Hematopoietic multipotent progenitor cell treated with erythropoietin and hydrocortisone succinate and interleukin-3 and kit ligand, for 17 days (in vitro differentiated cells): ENCODE results near the gene NOTCH1.

Experiments used
- DNase-seq: peaks from one replicate; pipeline ENCODE4 v3.0.0-alpha.2; 2015; ENCODE audit warnings: low spot score

NOTCH1 gene

DNA sequence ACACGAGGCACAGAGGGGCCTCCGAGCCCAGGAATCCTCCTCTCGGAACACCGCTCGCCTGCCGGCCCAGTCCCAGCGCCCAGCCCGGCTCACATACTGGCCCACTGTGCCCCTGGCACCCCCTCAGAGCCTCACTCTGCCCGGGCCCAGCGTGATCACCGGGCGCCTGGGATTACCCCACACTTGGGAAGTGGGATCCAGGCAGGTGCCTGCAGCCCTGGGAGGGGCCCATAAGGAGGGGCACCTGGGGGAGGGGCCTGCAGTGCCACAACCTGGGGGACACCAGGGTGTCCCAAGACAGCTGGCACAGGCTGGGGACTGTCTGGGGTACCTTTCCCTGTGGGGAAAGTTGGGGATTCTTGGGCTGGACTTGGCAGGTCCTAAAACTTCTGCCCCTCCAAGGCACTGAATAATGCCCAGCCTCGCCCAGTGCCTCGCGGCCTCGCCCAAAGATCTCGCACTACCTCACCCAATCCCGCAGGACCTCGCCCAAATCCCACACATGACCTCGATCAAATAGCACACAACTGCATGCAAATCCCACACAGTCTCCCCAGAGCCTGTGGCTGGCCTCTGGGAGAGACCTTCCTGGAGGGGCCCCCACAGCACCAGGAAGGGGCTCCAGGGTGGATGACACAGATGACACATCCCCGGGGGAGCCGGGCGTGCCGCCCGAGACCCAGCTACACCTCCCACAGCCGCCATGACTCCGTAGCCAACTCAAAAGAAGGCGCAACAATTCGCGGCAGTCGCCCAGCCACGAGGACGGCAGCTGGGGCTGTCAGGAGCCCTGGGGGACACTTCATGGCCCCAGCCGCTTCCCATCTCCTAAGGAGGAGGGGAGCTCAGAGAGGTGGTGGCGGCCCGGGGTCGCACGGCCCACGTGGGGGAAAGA is 13.7 kb downstream of the NOTCH1 start:
- DNase-seq = no peak

DNA sequence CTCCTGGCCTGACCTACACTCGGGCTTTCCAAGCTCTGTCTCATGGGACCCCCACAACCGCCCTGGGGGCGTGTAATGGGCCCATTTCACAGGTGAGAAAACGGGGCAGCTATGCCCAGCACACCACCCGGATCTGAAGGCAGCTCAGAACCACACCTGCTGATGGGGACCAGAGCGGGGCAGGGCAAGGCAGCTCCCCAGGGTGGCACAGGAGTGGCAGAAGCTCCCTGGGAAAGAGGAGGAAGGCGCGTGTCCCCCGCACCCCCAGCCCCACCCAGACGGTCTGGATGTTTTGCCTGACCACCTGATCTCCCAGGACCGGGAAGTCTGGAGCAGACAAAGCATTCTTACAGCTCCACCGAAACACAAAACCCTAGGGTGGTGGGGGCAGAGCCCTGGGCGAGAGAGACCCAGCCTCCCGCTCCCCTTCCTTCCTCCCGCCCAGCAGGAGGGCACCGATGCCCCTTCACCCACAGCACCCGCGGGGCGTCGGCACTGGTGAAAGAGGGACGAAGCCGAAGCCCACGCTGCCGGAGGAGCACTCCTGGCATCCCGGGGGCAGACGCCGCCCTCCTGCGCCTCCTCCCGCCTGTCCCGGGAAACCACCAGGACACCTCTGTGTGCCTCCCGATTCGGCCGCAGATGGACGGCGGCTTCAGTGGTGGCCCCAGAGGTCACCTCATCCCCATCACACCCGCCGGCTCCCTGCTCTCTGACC is 14.5 kb downstream of the NOTCH1 start:
- no peak for DNase-seq

DNA sequence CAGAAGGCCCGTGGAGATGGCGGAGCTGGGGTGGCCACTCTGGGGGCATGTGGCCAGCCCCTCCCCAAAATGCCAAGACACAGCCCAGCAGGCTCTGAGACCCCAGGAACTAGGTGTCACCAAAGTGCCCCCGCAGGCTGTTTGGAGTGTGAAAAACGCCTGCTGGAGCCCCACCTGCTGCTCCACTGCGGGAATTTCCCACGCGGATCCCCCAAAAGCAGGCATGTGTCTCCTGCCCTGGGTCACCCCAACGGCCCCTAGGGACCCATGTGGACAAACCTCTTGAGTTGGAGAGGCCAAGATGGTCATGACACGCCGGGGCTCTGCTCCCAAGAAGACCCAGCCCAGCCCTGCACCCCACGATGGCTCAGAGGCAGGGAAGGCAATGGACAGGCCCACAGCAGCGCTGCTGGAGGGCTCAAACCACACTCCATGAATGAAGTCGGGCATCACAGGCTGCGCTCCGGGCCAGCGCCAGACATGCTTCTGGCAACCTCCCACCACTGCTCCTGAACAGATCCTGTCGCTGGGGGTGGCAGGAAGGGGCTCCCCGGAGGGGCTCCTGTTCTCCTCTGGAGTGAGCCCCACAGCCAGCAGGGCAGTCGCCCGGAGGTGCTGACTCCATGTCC is 15.3 kb downstream of the NOTCH1 start:
- DNase-seq = no peak

DNA sequence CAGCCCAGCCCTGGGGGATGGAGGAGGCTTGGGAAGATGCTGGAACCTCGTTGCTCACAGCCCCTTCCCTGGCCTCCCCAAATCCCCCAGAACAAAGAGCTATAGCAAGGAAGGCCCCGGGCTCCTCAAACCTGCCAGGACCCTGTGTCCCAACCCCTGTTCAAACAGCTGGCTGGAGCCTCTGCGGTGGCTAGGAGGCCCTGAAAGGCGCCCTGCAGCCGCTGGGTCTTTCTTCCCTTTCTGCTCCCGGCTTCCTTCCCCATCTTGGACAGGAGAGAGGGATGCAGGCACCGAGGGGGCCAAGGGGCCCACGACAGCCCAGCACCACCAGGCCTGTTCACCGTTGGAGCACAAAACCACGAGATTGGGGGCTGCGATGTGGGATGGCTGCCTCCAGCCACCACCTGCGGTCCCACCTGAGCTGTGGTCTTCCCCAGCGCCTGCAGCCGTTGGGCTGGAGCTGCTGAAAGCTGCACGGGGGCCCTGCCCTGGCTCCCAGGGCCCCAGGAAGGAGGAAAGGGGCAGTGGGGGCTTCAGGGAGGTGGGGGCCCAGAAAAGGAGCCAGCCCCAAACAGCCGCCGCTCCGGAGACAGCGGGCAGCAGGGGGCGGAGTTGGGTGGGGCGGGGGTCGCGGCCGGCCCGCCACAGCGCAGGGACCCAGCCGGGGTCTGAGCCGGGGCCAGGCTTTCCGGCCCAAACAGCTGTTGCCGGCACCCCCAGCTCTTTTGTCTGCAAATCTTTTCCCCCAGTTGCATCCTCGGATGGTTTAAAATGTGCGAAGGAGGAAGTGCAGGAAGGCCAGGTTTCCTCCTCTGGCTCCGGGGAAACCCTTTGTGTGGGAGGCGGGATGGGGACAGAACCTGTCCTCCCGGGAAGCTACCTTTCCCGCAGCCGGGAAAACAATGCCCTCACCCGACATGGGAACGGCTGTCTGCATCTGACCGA is 16.1 kb downstream of the NOTCH1 start:
- no peak for DNase-seq

DNA sequence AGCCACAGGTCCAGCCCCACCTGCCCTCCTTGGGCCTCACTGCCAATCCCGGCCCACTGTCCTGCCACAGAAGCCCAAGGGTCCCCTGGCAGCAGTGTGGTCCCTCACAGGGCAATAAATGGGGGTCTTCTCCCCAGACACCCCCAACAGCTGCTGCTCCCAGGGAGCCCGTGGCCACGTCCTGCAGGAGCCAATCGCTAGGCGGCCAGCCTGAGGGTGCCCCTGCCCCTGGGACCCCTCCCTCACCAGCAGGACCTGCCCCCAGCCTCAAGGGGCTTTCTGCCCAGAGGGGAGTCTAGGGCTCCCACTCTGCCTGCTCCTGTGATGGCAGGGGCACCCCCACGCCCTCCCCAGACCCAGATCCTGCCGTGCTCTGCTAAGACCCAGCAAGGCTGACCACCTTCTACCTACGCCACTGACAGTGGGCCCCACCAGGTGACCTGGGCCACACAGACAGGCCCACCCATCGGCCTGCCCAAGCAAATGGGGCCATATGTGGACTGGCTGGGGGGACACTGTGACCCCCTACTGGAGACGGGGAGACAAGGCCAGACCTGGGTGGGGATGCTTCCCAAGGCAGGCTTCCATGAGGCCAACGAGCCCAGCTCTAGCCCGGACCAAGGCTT is 17.0 kb downstream of the NOTCH1 start:
- no peak for DNase-seq

DNA sequence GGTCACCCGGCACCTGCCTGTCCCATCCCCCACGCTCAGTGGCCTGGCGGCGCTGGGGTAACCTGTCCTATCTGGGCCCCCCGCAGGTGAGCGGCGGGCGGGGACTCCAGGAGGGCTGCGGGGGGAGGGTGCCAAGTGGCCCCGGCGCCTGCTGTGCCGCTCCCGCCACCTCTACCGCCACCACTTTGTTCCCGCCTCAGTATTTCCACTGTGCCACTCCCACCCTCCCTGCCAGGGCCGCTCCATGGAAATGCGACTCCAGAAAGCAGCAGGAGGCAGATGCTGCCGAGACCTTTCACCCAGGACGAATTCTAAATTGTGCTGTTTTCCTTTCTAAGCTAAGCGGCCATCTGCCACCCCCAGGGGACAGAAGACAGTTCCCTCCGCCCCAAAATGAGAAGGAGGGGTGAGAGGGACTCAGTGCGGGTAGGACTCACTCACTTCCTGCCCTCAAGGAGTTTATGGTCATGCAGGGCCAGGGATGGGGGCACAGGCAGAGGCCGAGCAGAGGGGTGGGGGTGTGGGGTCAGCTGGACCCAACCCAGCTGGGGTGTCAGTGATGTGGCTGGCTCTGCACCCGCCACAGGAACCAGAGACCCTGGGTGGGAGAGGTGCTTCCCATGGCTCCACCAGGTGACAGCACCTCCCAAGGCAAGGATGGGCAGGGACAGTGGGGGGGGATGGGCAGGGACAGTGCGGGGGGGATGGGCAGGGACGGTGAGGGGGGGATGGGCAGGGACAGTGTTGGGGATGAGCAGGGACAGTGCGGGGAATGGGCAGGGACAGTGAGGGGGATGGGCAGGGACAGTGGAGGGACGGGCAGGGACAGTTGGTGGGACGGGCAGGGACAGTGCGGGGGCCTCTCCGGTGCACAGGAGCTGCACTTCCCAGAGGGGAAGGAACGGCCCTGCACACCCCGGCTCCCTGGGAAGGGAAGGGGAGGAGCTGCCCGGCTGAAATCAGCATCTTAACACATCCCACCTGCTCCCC is 17.8 kb downstream of the NOTCH1 start:
- DNase-seq = no peak

DNA sequence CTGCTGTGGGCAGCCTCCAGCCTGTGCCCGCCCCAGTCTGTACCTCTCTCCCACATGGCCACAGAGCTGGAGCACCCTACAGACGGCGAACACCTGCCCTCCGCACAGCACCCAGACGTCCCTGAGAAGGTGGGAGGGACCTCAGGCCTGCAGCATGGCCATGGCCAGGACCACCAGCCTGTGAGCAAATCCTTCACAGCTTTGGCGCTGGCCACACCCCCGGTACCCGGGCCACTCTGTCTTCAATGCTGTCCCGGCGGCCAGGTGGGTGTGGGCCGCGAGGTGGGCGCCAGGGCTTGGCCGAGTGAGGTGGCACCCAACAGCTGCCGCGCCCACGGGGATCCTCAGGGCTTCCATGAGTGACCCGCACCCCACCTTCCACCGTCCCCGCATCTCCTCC is 18.7 kb downstream of the NOTCH1 start:
- no peak for DNase-seq

DNA sequence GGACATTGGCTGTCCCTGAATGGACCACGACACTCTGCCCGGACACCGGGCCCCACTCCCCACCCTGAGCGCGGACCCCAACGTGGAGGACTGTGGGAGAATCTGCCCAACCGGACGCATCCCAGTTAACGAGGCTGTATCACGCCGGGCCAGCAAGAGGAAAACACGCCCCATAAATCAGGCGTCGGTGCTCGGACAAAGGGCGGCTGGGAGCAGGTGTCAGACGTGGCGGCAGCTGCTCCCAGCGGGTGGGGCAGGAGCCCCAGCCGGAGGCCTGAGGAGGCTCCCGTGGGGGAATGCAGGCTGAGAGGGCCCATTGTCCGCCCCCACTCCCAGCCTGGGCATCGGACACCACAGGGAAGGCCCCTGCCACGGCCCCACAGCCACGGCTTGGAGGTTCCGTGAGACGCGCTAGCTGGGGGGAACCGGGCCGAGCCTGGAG is 19.2 kb downstream of the NOTCH1 start:
- no peak for DNase-seq

DNA sequence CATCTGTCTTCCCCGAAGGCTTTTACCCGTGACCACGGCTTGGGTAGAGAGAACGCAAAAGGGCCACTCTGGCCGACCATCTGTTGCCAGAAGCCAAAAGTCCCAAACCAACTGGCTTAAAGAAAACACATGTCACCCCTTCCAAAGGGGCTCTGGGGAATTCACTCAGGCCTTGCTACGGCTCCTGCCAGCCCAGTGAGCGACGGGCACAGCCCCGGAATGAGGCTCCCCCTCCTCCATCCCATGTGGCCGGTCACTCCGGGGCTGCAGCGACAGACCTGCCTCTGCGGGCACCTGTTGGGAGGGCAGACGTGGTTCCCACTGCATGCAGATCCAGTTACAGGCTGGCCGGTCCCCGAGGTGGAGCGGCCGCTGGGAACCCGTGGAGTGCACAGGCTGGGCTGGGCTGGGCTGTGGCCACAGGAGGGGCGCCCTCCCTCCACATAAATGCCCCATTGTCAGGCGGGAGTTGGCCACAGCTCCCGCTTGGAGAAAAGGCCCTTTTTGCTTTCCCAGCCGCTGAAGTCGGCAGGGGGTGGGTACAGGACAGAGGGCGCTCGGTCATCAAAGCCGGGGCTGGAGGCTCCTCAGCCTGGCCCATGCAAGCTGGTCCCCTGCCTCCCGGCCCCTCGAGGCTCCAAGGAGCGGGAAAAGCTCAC is 19.9 kb downstream of the NOTCH1 start:
- no peak for DNase-seq

DNA sequence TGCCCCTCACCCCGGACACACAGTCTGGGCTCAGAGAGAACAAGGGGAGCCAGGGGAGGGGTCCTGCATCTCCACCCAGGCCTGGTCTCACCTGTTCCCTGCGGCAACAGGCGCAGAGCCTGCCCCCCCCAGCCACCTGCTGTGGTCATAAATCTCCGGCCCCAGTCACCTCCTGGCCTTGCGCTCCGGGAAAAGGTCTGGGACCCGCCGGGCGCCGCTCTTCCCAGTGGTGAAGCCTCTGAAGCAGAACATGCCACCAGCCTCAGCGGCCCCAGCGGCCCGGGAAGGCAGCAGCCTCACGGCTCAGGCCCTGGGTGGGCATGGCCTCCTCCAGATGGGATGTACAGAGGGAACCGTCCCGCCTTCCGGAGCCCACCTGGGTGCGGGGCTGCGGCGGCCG is 20.6 kb downstream of the NOTCH1 start:
- DNase-seq = no peak

DNA sequence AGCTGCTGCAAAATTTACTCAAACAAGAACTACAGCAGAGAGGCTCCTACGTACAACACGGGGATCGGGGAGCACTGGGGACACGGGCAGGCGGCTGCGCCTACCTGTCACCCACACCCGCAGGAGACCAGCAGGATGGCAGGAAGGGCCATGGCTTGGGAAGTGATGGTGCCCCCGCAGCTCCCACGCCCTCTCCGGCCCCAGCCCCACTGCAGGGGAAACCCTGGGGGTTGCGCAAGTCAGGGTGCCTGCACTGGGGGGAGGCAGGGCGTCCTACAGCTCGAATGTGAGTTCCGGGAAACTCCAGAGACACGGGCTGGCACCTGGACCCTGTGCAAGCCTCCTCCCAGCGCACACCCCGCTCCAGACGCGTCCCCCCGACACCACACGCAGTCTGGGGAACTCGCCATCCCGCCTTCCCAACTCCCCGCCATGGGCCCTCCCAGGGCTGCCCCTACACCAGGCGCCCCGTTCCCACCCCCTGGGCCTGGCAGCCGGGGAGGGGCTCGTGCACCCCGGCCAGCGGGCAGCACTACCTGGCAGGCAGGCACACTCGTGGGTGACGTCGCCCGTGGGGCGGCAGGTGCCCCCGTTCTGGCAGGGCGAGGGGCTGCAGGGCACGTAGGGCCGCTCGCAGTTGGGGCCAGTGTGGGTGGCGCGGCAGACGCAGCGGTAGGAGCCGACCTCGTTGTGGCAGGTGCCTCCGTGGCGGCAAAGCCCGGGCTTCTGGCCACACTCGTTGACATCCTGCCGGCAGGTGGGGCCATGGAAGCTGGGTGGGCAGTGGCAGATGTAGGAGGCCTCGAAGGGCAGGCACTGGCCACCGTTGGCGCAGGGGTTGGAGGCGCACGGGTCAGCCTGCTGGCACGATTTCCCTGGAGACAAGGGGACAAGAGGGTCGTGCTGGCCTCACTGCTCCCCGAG is 23.3 kb downstream of the NOTCH1 start:
- DNase-seq = no peak

DNA sequence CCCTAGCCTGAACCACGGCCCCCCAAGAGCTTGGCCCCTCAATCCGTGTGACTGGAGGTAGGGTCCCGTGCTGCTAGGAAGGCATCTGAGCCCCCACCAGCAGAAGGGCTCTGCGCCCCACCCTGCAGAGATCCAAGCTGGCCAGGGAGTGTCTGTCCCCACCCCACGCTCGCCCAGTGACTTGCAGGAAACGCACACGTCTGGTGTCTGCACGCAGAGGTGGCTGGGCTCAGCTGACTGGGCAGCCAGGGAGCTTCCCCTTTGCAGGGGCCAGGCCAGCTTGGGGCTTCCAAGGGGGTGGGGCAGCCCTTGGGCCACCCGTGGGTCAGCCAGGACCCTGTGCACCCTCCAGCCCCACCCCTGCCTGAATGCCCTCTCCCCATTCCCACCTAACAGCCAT is 24.3 kb downstream of the NOTCH1 start:
- DNase-seq = no peak

DNA sequence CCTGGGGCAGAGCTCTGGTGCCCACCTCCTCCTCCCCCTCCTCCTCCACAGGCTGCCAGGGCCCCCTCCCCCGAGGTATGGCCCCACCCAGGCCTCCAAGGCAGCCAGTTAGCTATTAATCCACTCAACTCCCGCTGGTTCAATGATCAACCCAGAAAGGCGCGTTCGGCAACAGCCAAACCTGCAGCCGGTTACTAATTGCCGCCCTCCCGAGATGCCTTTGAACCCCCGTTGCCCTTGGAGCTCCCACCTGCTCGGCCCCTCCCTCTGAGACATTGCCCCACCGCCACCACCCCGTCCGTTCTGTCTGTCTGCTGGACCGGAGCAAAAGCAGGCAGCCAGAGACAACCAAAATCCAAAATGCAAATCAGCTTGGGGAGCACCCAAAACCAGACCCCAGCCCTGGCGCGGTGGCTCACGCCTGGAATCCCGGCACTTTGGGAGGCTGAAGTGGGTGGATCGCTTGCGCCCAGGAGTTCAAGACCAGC is 25.8 kb downstream of the NOTCH1 start:
- DNase-seq = no peak

DNA sequence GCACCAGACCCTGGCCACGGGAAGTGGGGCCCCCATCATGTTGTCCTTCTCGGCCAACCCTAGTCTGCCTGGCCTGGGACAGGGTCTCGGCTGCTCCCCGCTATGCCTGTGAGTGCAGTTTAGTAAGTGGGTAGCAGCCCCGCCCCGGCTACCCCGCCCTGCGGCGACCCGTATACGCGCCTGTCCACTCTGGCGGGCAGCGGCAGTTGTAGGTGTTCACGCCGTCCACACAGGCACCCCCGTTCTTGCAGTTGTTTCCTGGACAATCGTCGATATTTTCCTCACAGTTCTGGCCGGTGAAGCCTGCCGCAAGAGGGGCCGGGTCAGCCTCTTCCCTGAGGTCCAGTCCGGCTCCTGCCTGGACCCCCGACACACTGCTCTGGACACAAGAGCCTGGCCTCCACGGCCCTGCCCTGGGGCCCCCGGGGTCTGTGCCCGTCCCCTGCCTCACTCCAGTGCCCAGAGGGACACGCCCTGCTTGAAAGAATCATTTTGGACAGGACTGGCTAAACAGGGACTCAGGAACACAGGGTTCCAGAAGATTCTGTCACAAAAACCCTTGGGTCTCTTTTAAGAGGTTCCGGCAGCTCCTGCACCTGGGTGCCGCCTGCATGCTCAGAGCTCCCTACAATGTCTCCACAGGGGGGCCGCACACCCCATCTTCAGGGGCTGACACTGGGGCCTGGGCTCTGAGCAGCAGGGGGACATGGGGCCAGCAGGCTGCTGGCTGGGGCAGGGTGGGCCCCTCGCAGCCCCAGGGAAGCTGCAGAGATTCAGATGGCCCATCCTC is 26.4 kb downstream of the NOTCH1 start:
- DNase-seq = no peak

DNA sequence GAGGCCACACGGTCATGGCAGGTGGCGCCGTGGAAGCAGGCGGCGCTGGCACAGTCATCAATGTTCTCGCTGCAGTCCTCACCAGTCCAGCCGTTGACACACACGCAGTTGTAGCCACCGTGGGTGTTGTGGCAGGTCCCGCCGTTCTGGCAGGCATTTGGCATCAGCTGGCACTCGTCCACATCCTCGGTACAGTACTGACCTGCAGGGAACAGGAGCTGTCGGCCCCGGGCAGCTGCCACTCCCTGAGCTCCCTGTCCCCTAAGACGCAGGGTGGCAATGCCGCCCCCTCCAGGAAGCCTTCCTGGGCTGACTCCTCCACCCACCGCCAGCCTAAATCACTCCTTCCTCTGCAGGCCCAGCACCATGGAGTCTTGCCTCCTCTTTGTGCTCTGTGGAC is 27.2 kb downstream of the NOTCH1 start:
- no peak for DNase-seq

DNA sequence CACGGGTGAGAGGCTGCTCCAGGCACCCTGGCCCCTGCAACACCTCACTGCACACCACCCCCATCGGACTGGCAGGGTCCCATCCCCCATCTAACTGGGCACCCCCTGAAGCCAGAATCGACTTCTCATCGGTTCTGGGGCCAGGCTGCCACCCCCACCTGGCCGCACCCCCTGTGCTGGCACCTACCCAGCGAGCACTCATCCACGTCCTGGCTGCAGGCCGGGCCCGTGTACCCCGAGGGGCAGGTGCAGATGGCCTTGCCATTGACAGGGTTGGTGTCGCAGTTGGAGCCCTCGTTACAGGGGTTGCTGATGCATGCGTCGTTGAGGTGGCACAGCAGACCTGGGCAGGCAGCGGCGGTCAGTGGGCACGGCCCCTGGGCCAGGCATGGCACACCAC is 27.9 kb downstream of the NOTCH1 start:
- DNase-seq = no peak

DNA sequence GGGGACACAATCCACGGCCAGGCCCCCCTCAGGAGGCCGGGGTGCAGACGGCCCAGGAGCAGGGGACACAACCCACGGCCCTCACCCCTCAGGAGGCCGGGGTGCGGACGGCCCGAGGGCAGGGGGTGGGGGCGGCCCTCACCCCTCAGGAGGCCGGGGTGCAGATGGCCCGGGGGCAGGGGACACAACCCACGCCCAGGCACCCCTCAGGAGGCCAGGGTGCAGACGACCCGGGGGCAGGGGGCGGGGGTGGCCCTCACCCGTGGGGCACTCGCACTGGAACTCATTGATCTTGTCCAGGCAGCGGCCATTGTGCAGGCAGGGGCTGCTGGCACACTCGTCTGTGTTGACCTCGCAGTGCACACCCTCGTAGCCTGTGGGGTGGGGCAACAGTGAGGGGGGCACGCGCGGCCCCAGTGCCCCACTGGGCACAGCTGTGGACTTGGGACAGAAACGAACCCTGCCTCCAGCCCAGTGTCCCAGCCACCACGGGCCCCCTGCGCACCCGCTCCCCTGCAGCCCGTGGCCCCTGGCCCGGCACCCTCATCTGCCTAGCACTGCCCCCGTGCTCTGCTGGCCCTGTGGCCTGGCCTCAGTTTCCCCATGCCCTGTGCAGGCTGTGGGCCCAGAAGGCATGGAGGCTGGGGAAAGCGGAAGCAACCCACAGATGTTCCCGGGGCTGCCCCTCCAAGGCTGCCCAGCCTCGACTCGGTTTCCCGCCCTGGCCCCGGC is 28.7 kb downstream of the NOTCH1 start:
- no peak for DNase-seq
